SU-DHL-6 (cell line): ENCODE measurements around the gene FAM20C.

Experiments
- H2AFZ ChIP-seq: fragments of 200-600 bp; sonication (generic); 2 replicates; pipeline ENCODE4 v1.6.1; 2014; ENCODE audit warnings: low read depth, mild to moderate bottlenecking, moderate library complexity, mixed read lengths, antibody characterized with exemption, low read length; ENCODE audit not compliant: severe bottlenecking
- H3F3A ChIP-seq: fragments of 200-600 bp; shearing (Covaris generic); 2 replicates; pipeline ENCODE4 v1.6.0; 2016; ENCODE audit warnings: antibody characterized with exemption, mild to moderate bottlenecking; ENCODE audit not compliant: insufficient read depth
- H3K27ac ChIP-seq: fragments of 200-600 bp; sonication (generic); 2 replicates; pipeline ENCODE4 v1.5.1; 2016; ENCODE audit warnings: low read depth, mild to moderate bottlenecking, low read length, moderate library complexity, mixed read lengths
- H3K27me3 ChIP-seq: fragments of 200-600 bp; sonication (generic), shearing (Covaris generic); 2 replicates; pipeline ENCODE4 v1.6.0; 2014; ENCODE audit warnings: mild to moderate bottlenecking, low read length
- H3K36me3 ChIP-seq: fragments of 200-600 bp; sonication (generic); 2 replicates; pipeline ENCODE4 v1.6.1; 2014; ENCODE audit warnings: mild to moderate bottlenecking, low read length, mixed read lengths
- H3K4me2 ChIP-seq: fragments of 300-600, 200-600 bp; shearing (Covaris generic), sonication (generic); 2 replicates; pipeline ENCODE4 v1.6.0; 2014; ENCODE audit warnings: low read length, low read depth, mild to moderate bottlenecking; ENCODE audit not compliant: poor library complexity, severe bottlenecking
- H3K4me3 ChIP-seq: fragments of 200-600 bp; sonication (generic); 2 replicates; pipeline ENCODE4 v1.5.1; 2014; ENCODE audit warnings: antibody characterized with exemption, low read length, mild to moderate bottlenecking, mixed read lengths; ENCODE audit not compliant: insufficient read depth, poor library complexity, severe bottlenecking
- H3K79me2 ChIP-seq: fragments of 200-600 bp; sonication (generic); 2 replicates; pipeline ENCODE4 v1.6.1; 2014; ENCODE audit warnings: mild to moderate bottlenecking, low read length, moderate library complexity; ENCODE audit not compliant: insufficient read depth
- H3K9ac ChIP-seq: fragments of 200-600 bp; sonication (generic); 2 replicates; pipeline ENCODE4 v1.7.0; 2014; ENCODE audit warnings: mild to moderate bottlenecking, low read length
- H3K9me2 ChIP-seq: fragments of 200-600 bp; sonication (generic); replicated peaks from 2 replicates; pipeline ENCODE4 v1.6.1; 2014; ENCODE audit warnings: low read length; ENCODE audit not compliant: insufficient read depth
- H3K9me3 ChIP-seq: fragments of 200-600 bp; sonication (generic); 2 replicates; pipeline ENCODE4 v1.6.1; 2014; ENCODE audit warnings: low read length, mixed read lengths; ENCODE audit not compliant: insufficient read depth
- H4K20me1 ChIP-seq: fragments of 200-600 bp; sonication (generic); 2 replicates; pipeline ENCODE4 v1.6.1; 2014; ENCODE audit warnings: low read depth, mild to moderate bottlenecking, antibody characterized with exemption, low read length, moderate library complexity, mixed read lengths
- CTCF ChIP-seq: fragments of 200-600 bp; sonication (generic); IDR thresholded peaks from one replicate; pipeline ENCODE4 v1.5.1; 2017; ENCODE audit warnings: antibody characterized with exemption, mild to moderate bottlenecking, low read length, moderate library complexity; ENCODE audit not compliant: insufficient read depth, poor library complexity, severe bottlenecking
- EZH2phosphoT487 ChIP-seq: fragments of 200-600 bp; sonication (generic), shearing (Covaris generic); conservative IDR thresholded peaks from 2 replicates; pipeline ENCODE4 v1.6.1; 2018; ENCODE audit warnings: mild to moderate bottlenecking, antibody characterized with exemption, low read length, moderate library complexity, mixed read lengths

Gene FAM20C

GRCh38 chr7:165661-166337, 26.6 kb upstream of the FAM20C start:
- Histone ChIP-seq H3K36me3 (no peaks in the 10 kb centered on the region), H2AFZ (no peak overlapping the region), H3F3A (no peaks in the 10 kb centered on the region), H3K9me3 (no peaks in the 10 kb centered on the region), H3K4me3 (no peak overlapping the region), H3K9me2 (no peaks in the 10 kb centered on the region), H4K20me1 (no peaks in the 10 kb centered on the region), H3K27me3 (no peaks in the 10 kb centered on the region), H3K79me2 (no peaks in the 10 kb centered on the region), H3K4me2 (no peak overlapping the region), H3K27ac (no peak overlapping the region), H3K9ac (no peak overlapping the region)
- TF ChIP-seq EZH2phosphoT487, result no peak
- no peak for TF ChIP-seq CTCF

GRCh38 chr7:166338-167060, 25.9 kb upstream of the FAM20C start:
- Histone ChIP-seq H4K20me1 (no peaks in the 10 kb centered on the region), H3K27ac (no peak overlapping the region), H3K4me3 (no peak overlapping the region), H3F3A (no peaks in the 10 kb centered on the region), H2AFZ (no peak overlapping the region), H3K4me2 (no peak overlapping the region), H3K79me2 (no peaks in the 10 kb centered on the region), H3K9me2 (no peaks in the 10 kb centered on the region), H3K9ac (no peak overlapping the region), H3K27me3 (no peaks in the 10 kb centered on the region), H3K9me3 (no peaks in the 10 kb centered on the region), H3K36me3 (no peaks in the 10 kb centered on the region)
- TF ChIP-seq CTCF, result no peak
- no peak for TF ChIP-seq EZH2phosphoT487

- Histone ChIP-seq H3K9me2 (no peaks in the 10 kb centered on the region), H3K27me3 (no peaks in the 10 kb centered on the region), H3F3A (no peaks in the 10 kb centered on the region), H2AFZ (no peak overlapping the region), H3K9me3 (no peaks in the 10 kb centered on the region), H3K79me2 (no peaks in the 10 kb centered on the region), H3K4me2 (no peak overlapping the region), H3K9ac (no peak overlapping the region), H3K36me3 (no peaks in the 10 kb centered on the region), H3K27ac (no peak overlapping the region), H3K4me3 (no peak overlapping the region), H4K20me1 (no peaks in the 10 kb centered on the region)
- TF ChIP-seq EZH2phosphoT487, result no peak
- no peak for TF ChIP-seq CTCF
Measured at GRCh38 chr7:167090-167855, 25.1 kb upstream of the FAM20C start.
